NCI-H187 (cell line): ENCODE measurements around the gene CSRP1.
A peak's percentile ranks its signal among the peaks of the same experiment; 100 is the strongest.
"Not testable (repeated sequence)": the region's sequence is repeated elsewhere in the genome, so short reads cannot be mapped to it uniquely, and the experiment has no call there.

Experiments used
- DNase-seq, 2 experiments: peaks; one replicate each; lab custom pipeline; 2025; lab: John Stamatoyannopoulos, UW

Gene CSRP1

DNA sequence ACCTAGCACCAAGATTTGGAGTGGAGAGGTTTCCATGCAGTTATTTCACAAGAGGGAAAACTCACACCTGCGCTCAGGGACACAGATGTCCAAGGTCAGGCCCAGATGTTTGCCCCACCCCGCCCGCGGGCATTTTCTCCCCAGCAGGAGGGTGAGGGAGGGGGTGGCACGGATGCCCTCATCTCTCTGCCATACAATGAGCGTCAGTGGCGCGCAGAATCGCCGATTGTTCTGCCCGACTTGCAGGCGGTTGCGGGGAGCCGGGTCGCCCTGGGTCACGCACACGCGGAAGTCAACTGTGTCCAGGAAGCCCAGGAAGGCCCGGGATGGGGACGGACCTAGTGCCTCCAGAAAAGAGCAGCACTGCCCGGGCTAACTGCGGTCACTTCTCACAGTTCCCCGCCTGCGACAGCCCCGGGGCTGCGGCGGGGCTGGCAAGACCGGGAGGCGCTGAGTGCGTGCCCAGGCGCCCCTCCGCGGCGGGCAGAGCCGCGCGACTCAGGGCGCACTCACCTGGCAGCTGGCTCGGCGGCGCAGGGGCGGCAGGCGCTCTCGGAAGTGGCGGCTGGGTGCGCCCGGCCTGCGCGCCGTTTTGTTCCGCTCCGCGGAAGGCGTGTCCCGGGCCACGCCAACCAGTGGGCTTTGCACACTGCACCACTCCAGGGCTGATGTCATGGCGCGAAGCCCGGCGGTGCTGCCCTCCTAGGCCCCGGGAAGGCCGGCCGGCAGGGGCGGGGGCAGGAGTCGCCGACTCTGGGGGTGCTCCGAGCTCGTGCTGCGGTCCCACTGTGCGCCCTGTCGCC is at the start of gene CSRP1:
TSS of gene CSRP1 (minus strand) at position 567 of the 803 bp plus-strand sequence. CDS start 10,820 bp downstream, outside the sequence.
- DNase-seq: peak in 1 of 2 experiments; percentile 20

- no peak for DNase-seq
Observed at GRCh38 chr1:201555593-201555945, 48.6 kb upstream of the CSRP1 start.

GRCh38 chr1:201554789-201555592 is 48.1 kb upstream of the CSRP1 start:
- no peak for DNase-seq

GRCh38 chr1:201554190-201554600 is 47.3 kb upstream of the CSRP1 start:
- DNase-seq: no peak

- DNase-seq: no peak
Observed at GRCh38 chr1:201553496-201554189, 46.7 kb upstream of the CSRP1 start.

DNA sequence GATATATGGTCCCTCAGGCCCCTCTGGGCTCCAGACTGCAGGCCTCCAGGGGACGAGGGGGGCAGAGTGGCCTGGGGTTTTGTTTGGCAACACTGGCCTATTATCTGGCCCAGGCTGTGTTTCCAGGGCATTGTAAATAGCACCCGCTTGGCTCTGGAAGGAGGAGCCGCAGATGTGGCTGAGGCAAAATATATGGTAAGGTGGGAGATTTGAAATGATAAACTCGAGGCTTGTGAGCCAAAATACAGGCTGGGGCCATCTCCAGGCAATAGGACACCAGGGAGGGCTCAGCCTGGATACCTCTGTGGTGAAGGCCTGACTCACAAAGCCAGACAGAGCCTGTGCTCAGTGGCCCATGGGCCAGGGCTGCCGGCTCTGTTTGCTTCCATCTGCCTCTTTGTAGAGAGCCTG is 46.0 kb upstream of the CSRP1 start:
- DNase-seq: no peak

DNA sequence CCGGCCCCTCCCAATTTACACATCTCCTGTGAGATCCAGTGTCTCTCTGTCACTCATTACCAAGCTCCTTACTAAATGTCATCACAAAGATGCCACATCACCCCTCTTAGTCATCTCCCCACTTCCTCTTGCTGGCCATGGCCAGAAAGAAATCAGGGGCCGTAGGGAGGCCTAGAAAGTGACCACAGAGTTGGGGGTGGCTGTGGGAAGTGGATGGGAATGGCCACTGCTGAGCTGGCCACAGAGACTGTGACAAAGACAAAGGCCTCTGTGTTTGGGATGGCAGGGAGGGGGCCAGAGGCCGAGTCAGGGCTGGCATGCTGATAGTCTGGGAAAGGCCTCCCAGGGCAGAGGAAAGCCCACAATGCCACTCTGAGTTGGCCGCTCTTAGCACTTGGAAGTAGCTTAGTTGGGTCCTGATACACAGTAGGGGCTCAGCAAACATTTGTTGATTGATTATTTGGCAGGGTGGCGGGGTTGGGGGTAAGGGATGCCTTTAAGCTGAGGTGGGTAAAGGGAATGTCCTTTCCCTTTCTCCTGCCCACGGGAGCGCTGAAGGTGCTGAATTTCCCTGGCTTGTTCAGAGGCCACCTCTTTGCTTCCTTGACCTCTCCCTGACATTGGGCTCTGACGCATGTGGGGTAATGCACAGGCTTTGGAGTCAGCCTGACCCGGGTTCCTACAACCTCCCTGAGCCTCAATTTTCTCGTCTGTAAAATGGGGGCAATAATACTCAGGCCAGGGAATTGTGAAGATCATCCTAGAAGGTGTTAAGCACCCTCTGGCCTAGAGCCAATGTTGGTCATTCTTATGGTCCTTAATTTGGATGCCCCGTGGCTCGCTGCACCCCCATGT is 45.2 kb upstream of the CSRP1 start:
- no peak for DNase-seq

GRCh38 chr1:201551096-201551495 is 44.2 kb upstream of the CSRP1 start:
- no peak for DNase-seq

DNA sequence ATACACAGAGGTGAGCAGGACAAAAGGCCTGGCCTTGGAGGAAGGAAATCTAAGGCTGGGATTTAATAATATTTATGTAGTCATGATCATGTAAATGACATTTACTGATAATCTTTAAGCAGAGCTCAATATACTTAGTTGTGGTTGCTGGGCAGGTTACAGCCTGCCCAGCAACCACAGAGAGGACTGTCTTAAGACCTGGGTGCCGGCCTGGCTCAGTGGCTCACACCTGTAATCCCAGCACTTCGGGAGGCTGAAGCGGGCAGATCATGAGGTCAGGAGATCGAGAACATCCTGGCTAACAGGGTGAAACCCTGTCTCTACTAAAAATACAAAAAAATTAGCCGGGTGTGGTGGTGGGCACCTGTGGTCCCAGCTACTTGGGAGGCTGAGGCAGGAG is 42.6 kb upstream of the CSRP1 start:
- not testable (repeated sequence) for DNase-seq

DNA sequence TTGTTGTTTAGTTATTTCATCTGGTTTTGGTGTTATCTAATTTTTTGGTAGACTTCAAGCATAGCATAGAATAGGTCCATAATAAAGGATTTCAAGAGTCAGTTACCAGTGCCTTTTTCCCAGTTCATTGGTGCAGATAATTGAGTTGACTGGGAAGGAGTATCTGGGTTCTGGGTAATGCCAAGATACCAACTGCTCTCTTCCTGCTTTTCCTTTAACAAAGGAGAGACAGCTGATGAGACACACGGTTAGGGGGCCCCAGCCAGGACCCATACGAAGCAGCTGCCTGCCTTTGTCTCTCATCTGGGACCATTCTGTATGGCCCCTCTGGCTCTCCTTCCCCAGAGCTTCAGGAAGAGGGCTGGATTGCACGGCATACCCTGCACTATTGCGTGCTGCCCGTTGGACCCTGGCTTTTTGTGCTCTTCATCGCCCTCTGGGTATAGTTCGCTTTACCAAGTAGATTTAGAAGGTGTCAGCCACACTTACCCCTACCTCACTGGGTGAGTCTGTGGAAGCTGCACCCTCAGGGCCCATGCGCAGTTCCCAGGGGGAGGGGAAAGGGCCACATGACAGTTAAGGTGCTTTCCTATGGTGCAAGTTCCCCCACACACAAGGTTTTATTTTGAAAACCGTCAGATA is 39.0 kb upstream of the CSRP1 start:
- DNase-seq: no peak

DNA sequence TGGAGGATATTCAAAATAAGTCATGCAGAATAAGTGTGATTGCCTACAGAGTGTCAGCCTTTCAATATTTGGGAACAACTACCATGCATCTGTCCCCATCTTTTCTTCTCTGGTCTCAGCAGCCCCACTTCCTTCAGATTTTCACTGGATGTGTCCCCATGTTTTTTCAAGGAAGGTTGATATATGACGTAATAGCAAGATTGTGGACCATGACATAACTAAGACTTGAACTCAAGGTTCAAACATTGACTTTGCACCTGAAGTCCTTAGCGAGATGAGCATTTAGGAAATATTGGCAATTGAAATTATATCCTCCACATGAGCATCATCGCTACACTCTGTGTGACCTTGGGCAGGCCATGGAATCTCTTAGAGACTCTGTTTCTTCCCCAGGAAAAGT is 37.8 kb upstream of the CSRP1 start:
- DNase-seq: no peak

- DNase-seq: no peak
Observed at GRCh38 chr1:201543871-201544642, 37.1 kb upstream of the CSRP1 start.

DNA sequence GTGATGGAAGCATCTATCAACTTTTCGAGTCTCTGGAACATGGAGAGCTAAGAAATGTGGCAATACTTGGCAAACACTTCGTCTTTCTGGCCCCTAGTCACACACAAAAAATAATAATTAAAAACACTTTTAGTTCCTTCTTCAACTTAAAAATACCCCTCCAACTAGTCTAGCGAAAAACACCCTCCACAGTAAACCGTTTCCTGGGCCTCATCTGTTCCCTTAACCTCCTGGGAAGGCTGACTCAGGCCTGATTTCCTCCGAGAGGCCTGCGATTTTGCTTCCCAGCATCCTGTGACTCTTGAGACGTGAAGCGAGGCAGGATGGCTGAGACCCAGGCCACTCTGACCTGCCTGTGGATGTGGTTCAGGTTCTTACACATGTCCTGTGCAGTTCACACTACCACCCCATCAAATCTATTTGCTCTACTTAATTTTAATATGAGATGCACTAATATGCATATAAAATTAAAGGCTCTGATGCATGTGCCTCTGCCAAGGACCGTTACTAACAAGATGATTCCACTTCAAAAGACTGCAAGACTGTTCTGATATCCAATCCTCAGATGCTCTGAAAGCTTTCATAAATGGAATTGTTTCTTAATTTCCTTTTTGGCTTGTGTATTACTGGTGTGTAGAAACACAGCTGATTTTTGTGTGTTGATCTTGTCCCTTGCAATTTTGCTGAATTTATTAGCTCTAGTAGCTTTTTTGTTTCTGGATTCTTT is 35.5 kb upstream of the CSRP1 start:
- no peak for DNase-seq

GRCh38 chr1:201540846-201541735 is 34.2 kb upstream of the CSRP1 start:
- no peak for DNase-seq

DNA sequence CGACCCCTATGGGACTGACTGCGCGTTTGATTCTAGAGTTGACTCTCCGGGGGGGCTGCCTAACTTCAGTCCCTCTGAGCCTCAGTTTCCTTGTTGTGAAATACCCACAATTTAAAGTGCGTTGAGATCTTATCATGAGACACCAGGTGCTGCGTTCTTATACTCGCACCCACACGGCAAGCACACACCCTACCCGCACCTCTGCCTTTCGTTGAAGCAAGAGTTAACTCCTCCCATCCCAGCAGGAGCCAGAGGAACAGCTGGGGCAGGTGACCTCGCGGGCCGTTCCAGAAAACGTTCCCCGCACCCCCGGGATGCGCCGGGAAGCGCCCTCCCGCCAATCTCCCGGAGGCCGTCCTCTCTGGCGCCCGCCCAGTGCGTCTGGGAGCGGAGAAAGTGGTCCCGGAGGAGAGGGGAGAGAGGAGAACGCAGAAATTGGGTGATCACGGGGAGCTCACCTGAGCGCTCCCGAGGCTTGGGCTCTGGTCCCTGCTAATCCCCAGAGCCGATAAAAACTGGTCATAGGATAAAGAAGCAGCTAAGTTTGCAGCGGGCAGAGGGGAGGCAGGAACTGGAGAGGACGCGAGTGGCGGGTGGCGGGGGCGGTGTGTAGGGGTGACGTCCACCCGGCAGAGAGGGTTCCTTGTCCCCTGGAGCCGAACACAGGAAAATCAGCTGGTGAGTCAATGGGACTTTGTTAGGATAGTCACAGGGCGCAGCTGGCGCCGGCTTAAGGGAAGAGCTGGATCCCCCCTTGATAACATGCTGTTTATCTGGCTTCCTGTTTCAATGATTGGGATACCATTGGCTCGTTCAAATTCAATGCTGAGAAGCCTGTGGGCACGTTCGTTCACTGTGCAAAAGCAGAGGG is 32.9 kb upstream of the CSRP1 start:
- no peak for DNase-seq

DNA sequence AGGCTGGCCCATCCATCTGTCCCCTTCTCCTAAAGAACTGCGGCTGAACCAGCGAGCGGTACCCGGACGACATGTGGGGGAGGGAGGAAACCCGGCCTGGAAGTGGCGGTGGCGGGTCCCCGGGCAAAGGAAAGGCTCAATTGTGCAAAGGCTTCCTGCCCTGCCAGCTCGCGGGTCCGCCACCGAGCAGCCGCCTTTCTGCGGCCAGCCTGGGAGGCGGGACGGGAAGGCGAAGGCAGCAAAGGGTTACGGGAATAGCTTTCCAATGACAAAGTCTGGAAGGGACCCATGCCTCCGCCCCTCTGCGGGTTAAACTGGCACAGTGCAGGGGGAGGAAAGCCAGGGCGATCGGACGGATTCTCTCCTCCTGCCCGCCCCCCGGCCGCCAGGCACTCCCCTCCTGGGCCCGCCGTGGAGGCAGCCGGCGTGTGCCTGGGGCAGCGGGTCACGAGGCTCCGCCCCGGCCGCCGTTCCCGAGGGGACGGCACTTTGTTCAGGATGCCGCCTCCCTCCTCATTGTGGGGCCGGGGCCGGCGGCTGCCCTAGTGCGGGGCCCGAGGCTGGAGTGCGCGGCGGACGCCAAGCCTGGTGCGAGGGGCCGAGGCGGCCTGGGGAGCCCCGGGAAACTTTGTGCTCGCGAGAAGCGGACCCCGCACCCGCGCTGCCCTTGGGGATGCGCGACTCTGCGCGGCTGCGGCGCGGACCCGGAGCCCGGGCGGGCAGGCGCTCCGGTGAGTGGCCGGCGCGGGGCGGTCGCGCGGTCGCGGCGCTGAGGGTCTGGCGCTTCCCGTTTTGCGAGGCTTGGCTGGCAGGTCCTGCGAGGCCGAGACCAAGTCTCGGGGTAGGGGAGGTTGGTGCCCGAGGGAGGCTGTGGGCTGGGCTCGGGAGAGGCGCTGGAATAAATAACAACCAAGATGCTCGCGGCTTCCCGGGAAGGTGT is 32.0 kb upstream of the CSRP1 start, which contains the start of gene NAV1:
TSS of gene NAV1 (plus strand) at position 516 of the 940 bp plus-strand sequence. CDS start 83,758 bp downstream, outside the sequence.
- DNase-seq: no peak
